Measurements from ENCODE around the gene MAGEE1.

DNA sequence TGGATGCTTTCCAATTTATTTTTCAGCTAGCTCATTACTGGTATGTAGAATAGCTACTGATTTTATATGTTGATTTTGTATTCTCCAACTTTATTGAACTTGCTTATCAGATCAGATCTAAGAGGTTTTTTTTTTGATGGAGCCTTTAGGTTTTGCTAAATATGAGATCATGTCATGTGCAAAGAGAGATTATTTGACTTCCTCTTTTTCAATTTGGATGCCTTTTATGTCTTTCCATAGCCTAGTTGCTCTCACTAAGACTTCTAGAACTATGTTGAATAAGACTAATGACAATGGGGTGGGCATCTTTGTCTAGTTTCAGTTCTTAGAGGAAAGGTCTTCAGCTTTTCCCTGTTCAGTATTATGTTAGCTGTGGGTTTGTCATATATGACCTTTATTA lies 11.7 kb downstream of the MAGEE1 start:
- TF ChIP-seq, protein P1, sequence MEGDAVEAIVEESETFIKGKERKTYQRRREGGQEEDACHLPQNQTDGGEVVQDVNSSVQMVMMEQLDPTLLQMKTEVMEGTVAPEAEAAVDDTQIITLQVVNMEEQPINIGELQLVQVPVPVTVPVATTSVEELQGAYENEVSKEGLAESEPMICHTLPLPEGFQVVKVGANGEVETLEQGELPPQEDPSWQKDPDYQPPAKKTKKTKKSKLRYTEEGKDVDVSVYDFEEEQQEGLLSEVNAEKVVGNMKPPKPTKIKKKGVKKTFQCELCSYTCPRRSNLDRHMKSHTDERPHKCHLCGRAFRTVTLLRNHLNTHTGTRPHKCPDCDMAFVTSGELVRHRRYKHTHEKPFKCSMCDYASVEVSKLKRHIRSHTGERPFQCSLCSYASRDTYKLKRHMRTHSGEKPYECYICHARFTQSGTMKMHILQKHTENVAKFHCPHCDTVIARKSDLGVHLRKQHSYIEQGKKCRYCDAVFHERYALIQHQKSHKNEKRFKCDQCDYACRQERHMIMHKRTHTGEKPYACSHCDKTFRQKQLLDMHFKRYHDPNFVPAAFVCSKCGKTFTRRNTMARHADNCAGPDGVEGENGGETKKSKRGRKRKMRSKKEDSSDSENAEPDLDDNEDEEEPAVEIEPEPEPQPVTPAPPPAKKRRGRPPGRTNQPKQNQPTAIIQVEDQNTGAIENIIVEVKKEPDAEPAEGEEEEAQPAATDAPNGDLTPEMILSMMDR (IDR thresholded peaks at IDR 0.05 in 8 of 11, conservative IDR thresholded peaks at IDR 0.05 in 3 of 11), result no peak
- no peak for TF ChIP-seq POLR2A (IDR thresholded peaks at IDR 0.05)

All from spleen (tissue), 7 donors.